ENCODE measurements around the gene TSPAN18.

The TSPAN18 gene

GRCh38 chr11:44883277-44883676 is 156.5 kb downstream of the TSPAN18 start:
- H3K27ac ChIP-seq: no peak overlapping the region
- H3K36me3 ChIP-seq (ENCODE audit: insufficient read depth, low read length): no peaks in the 10 kb centered on the region
- no peaks in the 10 kb centered on the region for H3K9me3 ChIP-seq (ENCODE audit: low read depth, low read length)
- DNase-seq (ENCODE audit: low read depth, low spot score): no peak
- H3K9ac ChIP-seq (ENCODE audit: insufficient read length): no peak overlapping the region
- no peak overlapping the region for H3K4me3 ChIP-seq
- TF ChIP-seq FOXP2 (optimal IDR thresholded peaks at IDR 0.05; ENCODE audit: control extremely low read depth, extremely low read length, insufficient read depth): no peak
- TF ChIP-seq EZH2 (IDR thresholded peaks at IDR 0.05): no peak
- no peak for TF ChIP-seq POLR2AphosphoS5 (IDR thresholded peaks at IDR 0.05; ENCODE audit: borderline replicate concordance, low read depth, low read length)

- no peak overlapping the region for H3K9ac ChIP-seq (ENCODE audit: insufficient read length)
- no peak for DNase-seq (ENCODE audit: low read depth, low spot score)
- no peaks in the 10 kb centered on the region for H3K36me3 ChIP-seq (ENCODE audit: insufficient read depth, low read length)
- H3K27ac ChIP-seq: no peak overlapping the region
- TF ChIP-seq EZH2 (IDR thresholded peaks at IDR 0.05): no peak
- no peak for TF ChIP-seq POLR2AphosphoS5 (IDR thresholded peaks at IDR 0.05; ENCODE audit: borderline replicate concordance, low read depth, low read length)
- no peak for TF ChIP-seq FOXP2 (optimal IDR thresholded peaks at IDR 0.05; ENCODE audit: control extremely low read depth, extremely low read length, insufficient read depth)
- no peak overlapping the region for H3K4me3 ChIP-seq
- no peaks in the 10 kb centered on the region for H3K9me3 ChIP-seq (ENCODE audit: low read depth, low read length)
Measured at GRCh38 chr11:44884056-44884455, 157.3 kb downstream of the TSPAN18 start.

- Histone ChIP-seq H3K27ac (no peak overlapping the region), H3K36me3 (ENCODE audit: insufficient read depth, low read length) (no peaks in the 10 kb centered on the region), H3K9ac (ENCODE audit: insufficient read length) (no peak overlapping the region), H3K4me3 (no peak overlapping the region), H3K9me3 (ENCODE audit: low read depth, low read length) (no peaks in the 10 kb centered on the region)
- TF ChIP-seq FOXP2 (optimal IDR thresholded peaks at IDR 0.05; ENCODE audit: control extremely low read depth, extremely low read length, insufficient read depth) (no peak), EZH2 (IDR thresholded peaks at IDR 0.05) (no peak), POLR2AphosphoS5 (IDR thresholded peaks at IDR 0.05; ENCODE audit: borderline replicate concordance, low read depth, low read length) (no peak)
- DNase-seq (ENCODE audit: low read depth, low spot score): no peak
Measured at GRCh38 chr11:44885065-44885810, 158.5 kb downstream of the TSPAN18 start.

- H3K36me3 ChIP-seq (ENCODE audit: insufficient read depth, low read length): no peaks in the 10 kb centered on the region
- TF ChIP-seq POLR2AphosphoS5 (IDR thresholded peaks at IDR 0.05; ENCODE audit: borderline replicate concordance, low read depth, low read length): no peak
- TF ChIP-seq FOXP2 (optimal IDR thresholded peaks at IDR 0.05; ENCODE audit: control extremely low read depth, extremely low read length, insufficient read depth): no peak
- no peak for TF ChIP-seq EZH2 (IDR thresholded peaks at IDR 0.05)
Measured at GRCh38 chr11:44885919-44886789, 159.4 kb downstream of the TSPAN18 start.

GRCh38 chr11:44886790-44887140 is 160.0 kb downstream of the TSPAN18 start:
- Histone ChIP-seq H3K9me3 (ENCODE audit: low read depth, low read length) (no peaks in the 10 kb centered on the region), H3K27ac (no peak overlapping the region), H3K4me3 (no peak overlapping the region), H3K9ac (ENCODE audit: insufficient read length) (no peak overlapping the region), H3K36me3 (ENCODE audit: insufficient read depth, low read length) (no peaks in the 10 kb centered on the region)
- no peak for DNase-seq (ENCODE audit: low read depth, low spot score)
- no peak for TF ChIP-seq EZH2 (IDR thresholded peaks at IDR 0.05)
- TF ChIP-seq POLR2AphosphoS5 (IDR thresholded peaks at IDR 0.05; ENCODE audit: borderline replicate concordance, low read depth, low read length): no peak
- TF ChIP-seq FOXP2 (optimal IDR thresholded peaks at IDR 0.05; ENCODE audit: control extremely low read depth, extremely low read length, insufficient read depth): no peak

More at GRCh38 chr11:44885919-44886789, 159.4 kb downstream of the TSPAN18 start:
- Histone ChIP-seq H3K9me3 (ENCODE audit: low read depth, low read length) (no peaks in the 10 kb centered on the region), H3K9ac (ENCODE audit: insufficient read length) (no peak overlapping the region), H3K27ac (no peak overlapping the region), H3K4me3 (no peak overlapping the region)
- no peak for DNase-seq (ENCODE audit: low read depth, low spot score)

- Histone ChIP-seq H3K36me3 (ENCODE audit: insufficient read depth, low read length) (no peaks in the 10 kb centered on the region), H3K9ac (ENCODE audit: insufficient read length) (no peak overlapping the region), H3K9me3 (ENCODE audit: low read depth, low read length) (no peaks in the 10 kb centered on the region), H3K4me3 (no peak overlapping the region), H3K27ac (no peak overlapping the region)
- TF ChIP-seq EZH2 (IDR thresholded peaks at IDR 0.05): no peak
- no peak for TF ChIP-seq FOXP2 (optimal IDR thresholded peaks at IDR 0.05; ENCODE audit: control extremely low read depth, extremely low read length, insufficient read depth)
- no peak for TF ChIP-seq POLR2AphosphoS5 (IDR thresholded peaks at IDR 0.05; ENCODE audit: borderline replicate concordance, low read depth, low read length)
- no peak for DNase-seq (ENCODE audit: low read depth, low spot score)
Measured at GRCh38 chr11:44887636-44888035, 160.9 kb downstream of the TSPAN18 start.

- DNase-seq (ENCODE audit: low read depth, low spot score): no peak
- no peak overlapping the region for H3K4me3 ChIP-seq
- no peaks in the 10 kb centered on the region for H3K36me3 ChIP-seq (ENCODE audit: insufficient read depth, low read length)
- H3K9ac ChIP-seq (ENCODE audit: insufficient read length): no peak overlapping the region
- TF ChIP-seq EZH2 (IDR thresholded peaks at IDR 0.05) (no peak), FOXP2 (optimal IDR thresholded peaks at IDR 0.05; ENCODE audit: control extremely low read depth, extremely low read length, insufficient read depth) (no peak), POLR2AphosphoS5 (IDR thresholded peaks at IDR 0.05; ENCODE audit: borderline replicate concordance, low read depth, low read length) (no peak)
- no peaks in the 10 kb centered on the region for H3K9me3 ChIP-seq (ENCODE audit: low read depth, low read length)
- H3K27ac ChIP-seq: no peak overlapping the region
Measured at GRCh38 chr11:44889266-44889665, 162.5 kb downstream of the TSPAN18 start.

GRCh38 chr11:44892843-44893242 is 166.1 kb downstream of the TSPAN18 start:
- DNase-seq (ENCODE audit: low read depth, low spot score): no peak

More at GRCh38 chr11:44892843-44893242, 166.1 kb downstream of the TSPAN18 start:
- Histone ChIP-seq H3K36me3 (ENCODE audit: insufficient read depth, low read length) (no peaks in the 10 kb centered on the region), H3K9me3 (ENCODE audit: low read depth, low read length) (no peaks in the 10 kb centered on the region), H3K27ac (no peak overlapping the region), H3K4me3 (no peak overlapping the region), H3K9ac (ENCODE audit: insufficient read length) (no peak overlapping the region)
- TF ChIP-seq POLR2AphosphoS5 (IDR thresholded peaks at IDR 0.05; ENCODE audit: borderline replicate concordance, low read depth, low read length): no peak
- no peak for TF ChIP-seq EZH2 (IDR thresholded peaks at IDR 0.05)
- no peak for TF ChIP-seq FOXP2 (optimal IDR thresholded peaks at IDR 0.05; ENCODE audit: control extremely low read depth, extremely low read length, insufficient read depth)

Data from SK-N-MC (cell line).